Nephron progenitor cell (in vitro differentiated cells): ENCODE results near the gene PITPNM2.

Source experiments
- DNase-seq: peaks from one replicate; pipeline ENCODE4 v3.0.0; 2021
- H3K27ac Mint-ChIP-seq: 2 replicates; pipeline ENCODE4 v1.8.0; 2021; ENCODE audit warnings: mild to moderate bottlenecking, moderate library complexity, mixed read lengths
- H3K27me3 Mint-ChIP-seq: 2 replicates; pipeline ENCODE4 v1.8.0; 2021; ENCODE audit warnings: mild to moderate bottlenecking, low read depth, mixed read lengths; ENCODE audit not compliant: poor library complexity
- H3K36me3 Mint-ChIP-seq: 2 replicates; pipeline ENCODE4 v1.8.0; 2021; ENCODE audit warnings: low read depth, mixed read lengths
- H3K4me1 Mint-ChIP-seq: 2 replicates; pipeline ENCODE4 v1.8.0; 2021; ENCODE audit warnings: mixed read lengths
- H3K4me3 Mint-ChIP-seq: 2 replicates; pipeline ENCODE4 v1.8.0; 2021; ENCODE audit warnings: mild to moderate bottlenecking, moderate library complexity, mixed read lengths
- H3K9me3 Mint-ChIP-seq: 2 replicates; pipeline ENCODE4 v1.8.0; 2021; ENCODE audit warnings: mild to moderate bottlenecking, moderate library complexity, mixed read lengths
- CTCF ChIP-seq: fragments of 200-600 bp; sonication (generic); IDR thresholded peaks from 2 replicates; pipeline ENCODE4 v1.5.0; 2021; ENCODE audit warnings: antibody characterized with exemption

The PITPNM2 gene

DNA sequence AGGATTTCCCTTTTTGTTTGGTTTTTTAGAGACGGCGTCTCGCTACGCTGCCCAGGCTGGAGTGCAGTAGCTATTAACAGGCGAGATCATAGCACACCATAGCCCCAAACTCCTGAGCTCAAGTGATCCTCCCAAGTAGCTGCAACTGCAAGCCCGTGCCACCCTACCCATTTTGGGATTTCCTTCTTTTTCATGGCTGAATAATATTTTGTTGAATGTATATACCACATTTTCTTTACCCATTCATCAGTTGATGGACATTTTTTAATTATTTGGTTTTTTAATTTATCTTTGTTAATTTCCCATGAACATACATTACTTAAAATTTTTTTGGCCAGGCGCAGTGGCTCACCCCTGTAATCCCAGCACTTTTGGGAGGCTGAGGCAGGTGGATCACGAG lies 15.2 kb downstream of the PITPNM2 start:
- Mint-ChIP-seq H3K36me3 (peaks cover 4% of the 10 kb centered on the region), H3K4me1 (peaks cover 20% of the 10 kb centered on the region), H3K27ac (no peak overlapping the region), H3K4me3 (no peak overlapping the region), H3K27me3 (no peaks in the 10 kb centered on the region), H3K9me3 (peaks cover 7% of the 10 kb centered on the region)
- DNase-seq, result no peak
- no peak for TF ChIP-seq CTCF

DNA sequence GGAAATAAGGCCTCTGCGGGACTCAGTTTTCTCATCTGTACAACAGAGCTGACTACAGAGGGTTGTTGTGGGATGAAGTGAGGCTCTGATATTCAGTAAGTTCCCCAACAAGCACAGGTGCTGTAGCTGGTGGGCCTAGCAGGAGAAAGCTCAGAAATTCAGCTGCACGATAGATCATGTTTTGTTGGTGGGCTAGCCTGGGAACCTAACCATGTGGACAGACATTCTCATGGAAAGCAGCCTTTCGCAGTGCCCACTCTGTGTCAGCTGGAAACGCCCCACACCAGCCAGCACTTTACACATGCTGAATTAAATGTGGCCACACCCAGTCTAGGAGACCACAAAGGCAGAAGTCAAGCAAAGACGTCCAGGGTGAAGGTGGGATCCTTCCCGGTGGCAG lies 16.1 kb downstream of the PITPNM2 start:
- no peak for DNase-seq

DNA sequence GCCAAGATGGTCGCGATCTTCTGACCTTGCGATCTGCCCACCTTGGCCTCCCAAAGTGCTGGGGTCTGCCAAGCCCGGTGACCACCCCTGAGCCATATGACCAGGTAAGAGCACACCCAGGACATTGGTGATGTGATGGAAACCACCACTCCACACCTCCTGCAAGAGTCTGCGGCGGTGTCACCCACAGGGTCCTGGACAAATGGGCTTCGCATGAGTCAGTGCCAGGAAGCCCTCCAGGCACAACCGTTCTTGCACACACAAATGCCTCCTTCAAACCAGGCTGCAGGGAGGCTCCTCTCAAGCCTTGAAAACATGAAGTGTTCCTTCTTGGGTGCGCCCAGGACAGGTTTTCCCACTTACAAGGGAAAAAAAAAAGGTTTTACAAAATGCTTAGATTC lies 16.6 kb downstream of the PITPNM2 start:
- no peak for DNase-seq
- Mint-ChIP-seq H3K27me3 (no peaks in the 10 kb centered on the region), H3K4me1 (peaks cover 5% of the 10 kb centered on the region), H3K27ac (no peak overlapping the region), H3K4me3 (no peak overlapping the region), H3K36me3 (peaks cover 4% of the 10 kb centered on the region), H3K9me3 (peaks cover 7% of the 10 kb centered on the region)
- no peak for TF ChIP-seq CTCF

More for the DNA sequence above, 16.1 kb downstream of the PITPNM2 start:
- Mint-ChIP-seq H3K36me3 (peaks cover 4% of the 10 kb centered on the region), H3K27me3 (no peaks in the 10 kb centered on the region), H3K27ac (no peak overlapping the region), H3K4me1 (peaks cover 11% of the 10 kb centered on the region), H3K9me3 (peaks cover 7% of the 10 kb centered on the region), H3K4me3 (no peak overlapping the region)
- no peak for TF ChIP-seq CTCF

DNA sequence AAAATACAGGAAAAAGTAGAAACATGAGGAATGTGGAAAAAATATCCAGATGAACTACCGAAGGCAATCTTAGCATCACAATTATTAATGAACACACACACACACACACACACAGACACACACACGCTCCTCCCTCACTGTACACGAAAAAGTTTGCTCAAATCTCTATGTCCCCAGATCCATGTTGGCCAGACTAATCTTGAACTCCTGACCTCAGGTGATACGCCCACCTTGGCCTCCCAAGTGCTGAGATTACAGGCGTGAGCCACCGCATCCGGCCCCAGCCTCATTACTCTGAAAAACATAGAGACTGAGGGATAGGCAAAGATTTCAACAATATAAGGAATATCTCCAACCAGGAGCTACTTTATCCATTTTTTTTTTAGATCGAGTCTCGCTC lies 17.2 kb downstream of the PITPNM2 start:
- Mint-ChIP-seq H3K9me3 (peaks cover 7% of the 10 kb centered on the region), H3K27me3 (no peaks in the 10 kb centered on the region), H3K36me3 (peaks cover 4% of the 10 kb centered on the region), H3K27ac (no peak overlapping the region), H3K4me3 (no peak overlapping the region), H3K4me1 (peaks cover 5% of the 10 kb centered on the region)
- DNase-seq, result no peak
- no peak for TF ChIP-seq CTCF

- TF ChIP-seq CTCF, result no peak
- Mint-ChIP-seq H3K4me3 (no peak overlapping the region), H3K9me3 (peaks cover 7% of the 10 kb centered on the region), H3K4me1 (no peaks in the 10 kb centered on the region), H3K36me3 (peaks cover 4% of the 10 kb centered on the region), H3K27ac (no peak overlapping the region), H3K27me3 (no peaks in the 10 kb centered on the region)
- DNase-seq, result no peak
These were observed 17.8 kb downstream of the PITPNM2 start for GRCh38 chr12:123132951-123133619.

DNA sequence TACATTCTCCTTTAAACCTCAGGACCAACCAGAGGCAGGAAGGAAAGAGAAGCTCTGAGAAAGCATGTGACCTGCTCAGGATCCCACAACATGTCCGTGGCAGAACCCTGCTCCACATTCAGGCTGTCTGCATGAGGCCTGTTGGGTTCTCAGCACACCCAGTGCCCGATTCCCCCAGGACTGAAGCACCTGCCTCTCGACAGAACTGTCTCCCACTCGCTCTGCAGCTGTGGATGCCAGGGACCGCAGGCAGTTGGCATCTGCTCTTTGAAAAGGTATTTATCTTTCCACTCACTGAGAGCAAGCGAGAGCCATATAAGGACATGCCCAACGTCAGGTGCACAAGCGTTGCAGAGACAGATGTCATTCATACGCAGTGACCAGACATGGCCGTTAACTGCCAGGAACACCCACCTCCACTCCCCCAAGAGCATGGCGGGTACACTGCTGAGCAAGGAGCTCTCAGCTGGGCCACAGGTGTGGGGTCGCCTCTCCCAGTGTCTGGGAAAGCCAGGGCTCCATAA lies 18.9 kb downstream of the PITPNM2 start:
- no peak for DNase-seq
- H3K36me3 Mint-ChIP-seq, result peaks cover 4% of the 10 kb centered on the region
- H3K4me3 Mint-ChIP-seq, result no peak overlapping the region
- peaks cover 7% of the 10 kb centered on the region for H3K9me3 Mint-ChIP-seq
- H3K27ac Mint-ChIP-seq, result no peak overlapping the region
- H3K4me1 Mint-ChIP-seq, result peaks cover 1% of the 10 kb centered on the region
- TF ChIP-seq CTCF, result no peak
- H3K27me3 Mint-ChIP-seq, result no peaks in the 10 kb centered on the region
